ENCODE results near the gene ARL2.
A peak's percentile ranks its signal among the peaks of the same experiment; 100 is the strongest.
"Not testable (repeated sequence)": the region's sequence is repeated elsewhere in the genome, so short reads cannot be mapped to it uniquely, and the experiment has no call there.

Gene ARL2

GRCh38 chr11:65013888-65014725, at the start of gene ARL2:
TSS of gene ARL2 (plus strand) at chr11:65014160. CDS start at chr11:65014208, 48 bp downstream.
- DNase-seq (ENCODE audit: low read depth): peak; percentile 83

DNA sequence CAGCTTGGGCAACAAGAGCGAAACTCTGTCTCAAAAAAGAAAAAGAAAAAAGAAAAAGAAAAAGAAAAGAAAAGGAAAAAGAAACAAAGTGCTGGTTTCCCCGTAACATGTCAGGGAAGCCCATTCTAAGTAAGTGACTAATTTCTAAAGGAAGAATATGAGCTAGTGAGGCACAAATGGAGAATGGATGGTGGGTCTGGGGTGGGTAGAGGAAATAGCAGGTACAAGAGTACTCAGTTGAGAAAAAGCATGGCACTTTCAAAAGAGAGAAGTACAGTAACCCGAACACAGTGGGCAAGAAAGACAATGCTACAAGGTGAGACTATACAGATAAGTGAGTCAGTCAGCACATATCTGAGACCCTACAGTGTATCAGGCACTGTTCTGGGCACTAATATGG, 46.6 kb upstream of the ARL2 start:
- no peak for DNase-seq (ENCODE audit: low read depth)

- DNase-seq (ENCODE audit: low read depth): no peak
Measured at GRCh38 chr11:64969209-64969608, 44.8 kb upstream of the ARL2 start.

DNA sequence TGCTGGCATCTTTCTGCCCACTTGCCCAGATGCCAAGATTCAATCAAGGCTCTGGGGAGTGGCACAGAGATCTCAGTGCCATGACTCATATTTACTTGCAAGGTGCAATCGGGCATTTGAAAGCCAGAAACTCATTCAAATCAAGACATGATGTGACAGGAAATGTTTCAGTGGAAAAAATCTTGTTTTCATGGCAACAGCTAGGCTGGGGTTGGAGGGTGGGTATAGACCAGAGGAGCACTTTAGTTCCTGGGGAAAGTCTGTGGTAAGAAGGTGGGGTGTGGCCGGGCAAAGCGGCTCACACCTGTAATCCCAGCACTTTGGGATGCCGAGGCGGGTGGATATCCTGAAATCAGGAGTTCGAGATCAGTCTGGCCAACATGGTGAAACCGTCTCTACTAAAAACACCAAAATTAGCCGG, 43.2 kb upstream of the ARL2 start:
- DNase-seq (ENCODE audit: low read depth): no peak

DNA sequence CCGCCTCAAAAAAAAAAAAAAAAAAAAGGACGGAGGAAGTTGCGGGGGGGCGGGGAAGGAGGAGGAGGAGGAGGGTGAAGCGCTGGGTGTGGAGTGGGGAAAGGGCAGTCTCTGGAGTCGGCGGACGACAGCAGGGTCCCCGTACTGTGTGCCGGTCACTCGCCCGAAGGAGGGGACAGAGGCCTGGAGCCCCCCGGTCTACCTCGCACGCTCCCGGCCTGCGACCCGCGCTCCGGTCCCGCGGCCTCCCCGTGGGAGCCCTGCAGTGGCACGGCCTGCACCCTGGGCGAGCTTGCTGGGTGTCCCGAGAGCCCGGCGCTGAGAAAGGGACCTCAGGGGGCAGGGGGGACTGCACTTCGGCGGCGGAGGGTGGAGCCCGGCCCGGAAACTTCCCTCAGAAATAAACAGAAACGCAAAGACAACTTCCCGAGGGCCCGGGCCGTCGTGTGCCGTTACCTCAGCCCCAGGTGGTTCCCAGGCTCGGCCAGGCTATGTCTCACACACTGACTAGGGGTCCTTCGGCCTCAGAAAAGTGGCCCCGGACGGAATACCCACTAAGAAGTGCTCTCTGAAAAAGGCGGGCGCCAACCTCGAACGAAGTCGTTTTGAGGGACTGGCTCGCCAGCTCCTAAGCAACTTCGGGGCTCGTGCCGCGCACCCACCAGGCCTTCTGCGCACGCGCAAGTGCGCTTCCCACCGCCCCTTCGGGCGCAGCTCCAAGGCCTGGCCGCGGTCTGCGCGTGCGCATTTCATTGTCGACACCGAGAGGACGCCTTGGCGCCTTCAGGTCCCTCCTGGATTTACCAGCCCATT, 42.3 kb upstream of the ARL2 start, which contains the start of gene MAJIN:
TSS of gene MAJIN (minus strand) at position 688 of the 813 bp plus-strand sequence. CDS start 12,703 bp downstream, outside the sequence.
- DNase-seq (ENCODE audit: low read depth): peak; percentile 79

- DNase-seq (ENCODE audit: low read depth): no peak
Measured at GRCh38 chr11:64974124-64974523, 39.8 kb upstream of the ARL2 start.

DNA sequence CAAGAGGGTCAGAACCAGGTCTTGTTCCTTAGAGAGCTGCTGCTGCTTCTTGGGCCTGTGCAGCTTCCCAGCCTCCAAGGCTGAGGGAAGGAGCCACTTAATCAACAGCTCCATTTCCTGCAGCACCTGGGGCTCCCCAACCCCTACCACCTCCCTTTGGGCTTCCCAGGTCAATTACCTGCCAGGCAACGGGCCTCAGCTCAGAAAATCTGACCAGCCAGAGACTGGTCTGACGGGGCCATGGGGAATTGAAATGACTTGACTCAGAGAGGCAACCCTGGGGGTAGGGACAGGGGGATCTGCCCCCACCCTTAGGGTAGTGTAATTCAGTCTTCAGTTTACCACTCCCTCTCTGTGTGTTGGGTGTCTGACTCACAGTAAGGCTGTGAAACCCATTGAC, 37.3 kb upstream of the ARL2 start:
- DNase-seq (ENCODE audit: low read depth): no peak

DNA sequence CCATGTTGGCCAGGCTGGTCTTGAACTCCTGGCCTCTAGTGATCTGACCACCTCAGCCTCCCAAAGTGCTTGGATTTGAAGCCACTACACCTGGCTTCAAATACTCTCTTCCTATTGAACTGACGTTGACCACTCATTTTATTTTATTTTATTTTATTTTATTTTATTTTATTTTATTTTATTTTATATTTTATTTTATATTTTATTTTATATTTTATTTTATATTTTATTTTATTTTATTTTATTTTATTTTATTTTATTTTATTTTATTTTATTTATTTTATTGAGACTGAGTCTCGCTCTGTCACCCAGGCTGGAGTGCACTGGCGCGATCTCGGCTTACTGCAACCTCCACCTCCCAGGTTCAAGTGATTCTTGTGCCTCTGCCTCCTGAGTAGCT, 30.6 kb upstream of the ARL2 start:
- not testable (repeated sequence) for DNase-seq (ENCODE audit: low read depth)

GRCh38 chr11:64987998-64988854, 25.7 kb upstream of the ARL2 start:
- DNase-seq (ENCODE audit: low read depth): no peak

GRCh38 chr11:64989416-64989815, 24.5 kb upstream of the ARL2 start:
- no peak for DNase-seq (ENCODE audit: low read depth)

- DNase-seq (ENCODE audit: low read depth): no peak
Measured at GRCh38 chr11:64990222-64990923, 23.6 kb upstream of the ARL2 start.

DNA sequence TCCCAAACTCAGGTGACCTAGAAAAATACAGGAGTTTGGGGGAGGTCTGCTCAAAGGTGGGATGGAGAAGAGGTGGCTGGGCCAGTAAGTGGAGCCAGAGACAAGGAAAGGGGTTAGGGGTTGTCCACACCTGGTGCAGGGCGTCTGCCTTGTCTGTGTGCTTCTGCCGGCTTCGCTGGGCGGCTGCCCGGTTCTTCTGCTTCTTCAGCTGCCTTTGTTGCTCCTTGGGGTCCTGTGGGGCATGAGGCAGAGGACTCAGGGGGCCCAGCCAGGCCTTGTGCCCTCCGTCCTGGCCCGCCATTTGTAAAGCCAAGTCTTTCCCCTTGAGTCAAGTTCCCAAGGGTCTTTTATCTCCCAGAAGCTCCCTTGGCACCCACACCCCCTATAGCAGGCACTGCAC, 19.6 kb upstream of the ARL2 start:
- DNase-seq (ENCODE audit: low read depth): no peak

DNA sequence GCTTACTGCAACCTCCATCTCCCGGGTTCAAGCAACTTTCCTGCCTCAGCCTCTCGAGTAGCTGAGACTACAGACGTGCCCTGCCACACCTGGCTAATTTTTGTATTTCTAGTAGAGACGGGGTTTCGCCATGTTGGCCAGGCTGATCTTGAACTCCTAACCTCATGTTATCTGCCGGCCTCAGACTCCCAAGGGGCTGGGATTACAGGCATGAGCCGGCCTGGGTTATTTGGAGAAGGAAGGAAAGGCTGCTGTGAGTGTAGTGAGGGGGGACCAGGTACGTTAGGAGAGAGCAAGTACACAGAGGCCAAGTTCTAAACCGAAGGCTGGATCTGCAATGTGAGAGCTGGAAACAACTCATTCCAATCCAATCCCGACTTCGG, 17.6 kb upstream of the ARL2 start:
- no peak for DNase-seq (ENCODE audit: low read depth)

- DNase-seq (ENCODE audit: low read depth): no peak
Measured at GRCh38 chr11:64996710-64997380, 17.1 kb upstream of the ARL2 start, which contains the start of gene BATF2. TSS of gene BATF2 (minus strand) at chr11:64996971. CDS start at chr11:64996914, 57 bp downstream.

GRCh38 chr11:64998141-64998540, 15.8 kb upstream of the ARL2 start:
- no peak for DNase-seq (ENCODE audit: low read depth)

DNA sequence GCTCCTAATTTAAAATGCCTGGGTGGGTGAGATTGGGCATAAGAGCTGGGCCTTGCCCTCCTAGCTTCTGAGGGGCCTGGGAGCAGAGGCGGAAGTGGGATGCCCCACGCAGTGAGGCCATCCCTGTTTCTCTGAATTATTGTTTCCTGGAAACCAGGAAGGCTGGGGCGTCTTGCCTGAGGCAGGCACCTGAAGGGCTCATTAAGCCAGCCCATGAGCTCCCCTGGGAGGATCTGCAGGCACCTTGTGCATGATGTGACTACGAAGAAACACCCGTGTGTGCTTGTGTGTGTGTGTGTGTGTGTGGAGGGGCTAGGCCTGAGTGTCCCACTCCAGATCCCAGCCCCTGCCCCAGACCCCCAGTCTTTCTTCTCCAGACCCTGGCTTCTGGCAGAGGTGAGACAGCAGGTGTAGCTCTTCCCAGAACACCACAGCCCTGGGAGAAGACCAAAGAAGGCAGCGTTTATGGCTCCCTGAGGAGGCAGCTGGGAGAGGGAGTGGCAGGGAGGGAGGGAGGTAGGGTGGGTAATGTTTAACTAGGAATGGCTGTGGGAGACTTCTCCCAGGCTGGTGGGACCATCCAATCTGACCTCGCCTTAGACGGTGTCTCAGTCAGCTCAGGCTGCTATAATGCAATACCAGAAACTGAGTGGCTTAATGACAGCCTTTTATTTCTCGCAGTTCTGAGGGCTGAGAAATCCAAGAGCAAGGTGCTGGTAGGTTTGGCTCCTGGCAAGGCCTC, 15.1 kb upstream of the ARL2 start:
- no peak for DNase-seq (ENCODE audit: low read depth)

- no peak for DNase-seq (ENCODE audit: low read depth)
Measured at GRCh38 chr11:64999478-64999877, 14.5 kb upstream of the ARL2 start.

GRCh38 chr11:65002706-65003105, 11.3 kb upstream of the ARL2 start:
- no peak for DNase-seq (ENCODE audit: low read depth)

DNA sequence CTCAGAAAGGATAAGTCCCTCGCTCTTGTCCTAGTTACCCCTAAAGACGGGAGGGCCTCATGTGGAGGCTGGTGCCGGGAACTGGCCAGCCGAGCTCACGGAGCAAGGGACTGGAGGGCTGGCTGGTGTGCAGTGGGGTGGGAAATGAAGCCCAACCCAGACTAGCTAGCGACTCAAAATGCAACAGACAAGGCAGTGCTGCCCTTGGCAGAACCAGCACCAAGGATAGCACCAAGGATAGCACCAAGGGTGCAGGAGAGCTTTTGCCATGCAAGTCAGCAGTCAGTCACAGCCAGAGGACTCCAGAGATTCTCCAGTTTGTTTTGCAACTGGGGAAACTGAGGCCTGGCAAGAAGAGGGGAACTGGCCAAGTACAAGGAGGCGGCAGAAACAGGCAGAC, 10.7 kb upstream of the ARL2 start:
- no peak for DNase-seq (ENCODE audit: low read depth)

DNA sequence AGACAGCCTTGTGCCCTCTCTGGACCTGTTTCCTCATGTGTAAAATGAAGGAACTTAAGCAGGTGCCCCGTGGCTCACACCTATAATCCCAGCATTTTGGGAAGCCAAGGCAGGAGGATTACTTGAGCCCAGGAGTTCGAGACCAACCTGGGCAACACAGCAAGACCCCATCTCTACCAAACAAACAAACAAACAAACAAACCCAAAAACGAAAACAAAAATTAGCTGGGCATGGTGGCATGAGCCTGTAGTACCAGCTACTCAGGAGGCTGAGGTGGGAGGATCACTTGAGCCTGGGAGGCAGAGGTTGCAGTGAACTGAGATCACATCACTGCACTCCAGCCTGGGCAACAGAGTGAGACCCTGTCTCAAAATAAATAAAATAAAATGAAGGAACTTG, 10.0 kb upstream of the ARL2 start:
- DNase-seq (ENCODE audit: low read depth): not testable (repeated sequence)
